Measurements from ENCODE around the gene NPIPB6. TPM values are rescaled to one million over a fixed set of nuclear protein-coding genes. Genes with fewer than 3 reads are reported as not detected.

NPIPB6 gene
- total RNA-seq, 1 donor from 2014 or later: 6.8 TPM

GRCh38 chr16:28312327-28312726 lies 51.0 kb downstream of the NPIPB6 start:
- TF ChIP-seq CTCF (IDR thresholded peaks at IDR 0.05): no peak
- ChIA-PET CTCF (interaction anchor here (1.2 kb wide), 1 partner anchor 34 kb away, joined by 3 read pairs; no protein-coding TSS in a partner anchor), POLR2A (no interaction called here)
- no peak overlapping the region for H3K27ac Mint-ChIP-seq
- H3K4me3 Mint-ChIP-seq: no peak overlapping the region
- H3K36me3 Mint-ChIP-seq (ENCODE audit: low read depth): no peaks in the 10 kb centered on the region
- no peaks in the 10 kb centered on the region for H3K27me3 Mint-ChIP-seq
- no peak for ATAC-seq (ENCODE audit: low read depth)
- H3K9me3 Mint-ChIP-seq: no peaks in the 10 kb centered on the region
- no peak for DNase-seq
- H3K4me1 Mint-ChIP-seq: peaks cover 25% of the 10 kb centered on the region
- intact Hi-C loops (cut with micrococcal nuclease): no loop called here

GRCh38 chr16:28311913-28312312 lies 51.4 kb downstream of the NPIPB6 start:
- Mint-ChIP-seq H3K9me3 (no peaks in the 10 kb centered on the region), H3K27ac (no peak overlapping the region), H3K27me3 (no peaks in the 10 kb centered on the region), H3K36me3 (ENCODE audit: low read depth) (no peaks in the 10 kb centered on the region), H3K4me3 (no peak overlapping the region), H3K4me1 (peaks cover 24% of the 10 kb centered on the region)
- CTCF ChIA-PET: interaction anchor here (1.0 kb wide), 1 partner anchor 8 kb away, joined by 3 read pairs; no protein-coding TSS in a partner anchor
- intact Hi-C loops (cut with micrococcal nuclease): no loop called here
- TF ChIP-seq CTCF (IDR thresholded peaks at IDR 0.05): no peak
- ATAC-seq (ENCODE audit: low read depth) (no peak), DNase-seq (no peak)
- POLR2A ChIA-PET: no interaction called here

- H3K4me3 Mint-ChIP-seq: no peak overlapping the region
- POLR2A ChIA-PET: no interaction called here
- H3K36me3 Mint-ChIP-seq (ENCODE audit: low read depth): no peaks in the 10 kb centered on the region
- no peaks in the 10 kb centered on the region for H3K9me3 Mint-ChIP-seq
- no peak for TF ChIP-seq CTCF (IDR thresholded peaks at IDR 0.05)
- no peak overlapping the region for H3K27ac Mint-ChIP-seq
- no peak for ATAC-seq (ENCODE audit: low read depth)
- no peak for DNase-seq
- H3K27me3 Mint-ChIP-seq: no peaks in the 10 kb centered on the region
- H3K4me1 Mint-ChIP-seq: peaks cover 22% of the 10 kb centered on the region
- CTCF ChIA-PET: interaction anchor here (1.0 kb wide), 1 partner anchor 8 kb away, joined by 3 read pairs; no protein-coding TSS in a partner anchor
- intact Hi-C loops (cut with micrococcal nuclease): no loop called here
Observed at GRCh38 chr16:28311413-28311812, 51.9 kb downstream of the NPIPB6 start.

- H3K36me3 Mint-ChIP-seq (ENCODE audit: low read depth): no peaks in the 10 kb centered on the region
- ChIA-PET CTCF (interaction anchor here (0.6 to 1.0 kb wide), 2 partner anchors 9 to 30 kb away, joined by 3 read pairs; no protein-coding TSS in a partner anchor), POLR2A (no interaction called here)
- ATAC-seq (ENCODE audit: low read depth) (no peak), DNase-seq (no peak)
- no peak for TF ChIP-seq CTCF (IDR thresholded peaks at IDR 0.05)
- no peaks in the 10 kb centered on the region for H3K9me3 Mint-ChIP-seq
- intact Hi-C loops (cut with micrococcal nuclease): no loop called here
- peaks cover 22% of the 10 kb centered on the region for H3K4me1 Mint-ChIP-seq
- H3K27ac Mint-ChIP-seq: no peak overlapping the region
- no peaks in the 10 kb centered on the region for H3K27me3 Mint-ChIP-seq
- H3K4me3 Mint-ChIP-seq: no peak overlapping the region
Observed at GRCh38 chr16:28310796-28311195, 52.5 kb downstream of the NPIPB6 start.

- intact Hi-C loops (cut with micrococcal nuclease): no loop called here
- H3K27me3 Mint-ChIP-seq: no peaks in the 10 kb centered on the region
Observed at GRCh38 chr16:28309811-28310311, 53.4 kb downstream of the NPIPB6 start.

More at GRCh38 chr16:28309811-28310311, 53.4 kb downstream of the NPIPB6 start:
- CTCF ChIA-PET: interaction anchor here (1.2 kb wide), 1 partner anchor 32 kb away, joined by 3 read pairs; no protein-coding TSS in a partner anchor
- H3K9me3 Mint-ChIP-seq: no peaks in the 10 kb centered on the region
- no peaks in the 10 kb centered on the region for H3K36me3 Mint-ChIP-seq (ENCODE audit: low read depth)
- TF ChIP-seq CTCF (IDR thresholded peaks at IDR 0.05): no peak
- H3K27ac Mint-ChIP-seq: peak overlapping the region; percentile 43
- POLR2A ChIA-PET: interaction anchor here (1.3 kb wide), 1 partner anchor 17 kb away, joined by 4 read pairs; the partner anchor contains the start of gene SBK1
- ATAC-seq (ENCODE audit: low read depth) (peak; percentile 81), DNase-seq (no peak)
- no peak overlapping the region for H3K4me3 Mint-ChIP-seq
- H3K4me1 Mint-ChIP-seq: peaks cover 22% of the 10 kb centered on the region
